Superior temporal gyrus (tissue), 1 donor: ENCODE results near the gene ARMH1.
"Not testable (repeated sequence)": the region's sequence is repeated elsewhere in the genome, so short reads cannot be mapped to it uniquely, and the experiment has no call there.

Experiments used
- DNase-seq: peaks from one replicate; pipeline ENCODE4 v3.0.0-alpha.2; 2016; ENCODE audit errors: extremely low spot score

The ARMH1 gene

GRCh38 chr1:44644806-44645205 is 29.7 kb upstream of the ARMH1 start:
- DNase-seq: no peak

GRCh38 chr1:44645476-44646244 is 28.9 kb upstream of the ARMH1 start:
- DNase-seq: peak; percentile 94

GRCh38 chr1:44646261-44647110 is 28.0 kb upstream of the ARMH1 start:
- no peak for DNase-seq

- DNase-seq: no peak
Measured at GRCh38 chr1:44647896-44648295, 26.6 kb upstream of the ARMH1 start.

- DNase-seq: no peak
Measured at GRCh38 chr1:44648529-44649250, 25.8 kb upstream of the ARMH1 start.

- no peak for DNase-seq
Measured at GRCh38 chr1:44649788-44650158, 24.7 kb upstream of the ARMH1 start.

GRCh38 chr1:44650159-44650831 is 24.2 kb upstream of the ARMH1 start:
- no peak for DNase-seq

GRCh38 chr1:44651069-44651468 is 23.4 kb upstream of the ARMH1 start:
- no peak for DNase-seq

- DNase-seq: peak; percentile 95
Measured at GRCh38 chr1:44652445-44653106, 21.9 kb upstream of the ARMH1 start.

GRCh38 chr1:44653107-44653964 is 21.2 kb upstream of the ARMH1 start:
- no peak for DNase-seq

- DNase-seq: no peak
Measured at GRCh38 chr1:44654621-44655187, 19.8 kb upstream of the ARMH1 start.

GRCh38 chr1:44655609-44656008 is 18.9 kb upstream of the ARMH1 start:
- no peak for DNase-seq

GRCh38 chr1:44659566-44659965 is 14.9 kb upstream of the ARMH1 start:
- DNase-seq: no peak

- peak; percentile 84 for DNase-seq
Measured at GRCh38 chr1:44660176-44660575, 14.3 kb upstream of the ARMH1 start.

GRCh38 chr1:44661781-44662682 is 12.5 kb upstream of the ARMH1 start:
- no peak for DNase-seq

- DNase-seq: no peak
Measured at GRCh38 chr1:44662683-44663030, 11.9 kb upstream of the ARMH1 start.

- no peak for DNase-seq
Measured at GRCh38 chr1:44663417-44663816, 11.1 kb upstream of the ARMH1 start.

- no peak for DNase-seq
Measured at GRCh38 chr1:44664730-44665370, 9.7 kb upstream of the ARMH1 start.

GRCh38 chr1:44666719-44667118 is 7.8 kb upstream of the ARMH1 start:
- not testable (repeated sequence) for DNase-seq
